GM23338 (cell line): ENCODE data around the gene ETFA. TPM values are rescaled to one million over a fixed set of nuclear protein-coding genes. Genes with fewer than 3 reads are reported as not detected.

ENCODE experiments used
- ATAC-seq: fragments of 200-7000 bp; cut with Tn5 transposase; 3 replicates; pipeline ENCODE4 v1.9.1; 2020
- DNase-seq: peaks from one replicate; pipeline ENCODE4 v3.0.0-alpha.2; 2015; ENCODE audit warnings: low spot score
- H2AFZ ChIP-seq: fragments of 200-600 bp; sonication (generic); 2 replicates; pipeline ENCODE4 v1.8.0; 2016; ENCODE audit warnings: antibody characterized with exemption, mild to moderate bottlenecking, moderate library complexity
- H3F3A ChIP-seq: fragments of 200-600 bp; sonication (generic); replicated peaks from 2 replicates; pipeline ENCODE4 v1.8.0; 2017; ENCODE audit warnings: antibody characterized with exemption, mixed run types, low read depth
- H3K27ac ChIP-seq: fragments of 200-600 bp; sonication (generic); 2 replicates; pipeline ENCODE4 v1.6.1; 2016; ENCODE audit warnings: low read depth
- H3K27me3 ChIP-seq: fragments of 200-600 bp; sonication (generic); 2 replicates; pipeline ENCODE4 v1.8.0; 2016; ENCODE audit warnings: mild to moderate bottlenecking, mixed run types, moderate library complexity; ENCODE audit not compliant: insufficient read depth
- H3K36me3 ChIP-seq: fragments of 200-600 bp; sonication (generic); 2 replicates; pipeline ENCODE4 v1.8.0; 2016; ENCODE audit warnings: mild to moderate bottlenecking; ENCODE audit not compliant: insufficient read depth
- H3K4me1 ChIP-seq: fragments of 200-600 bp; sonication (generic); 2 replicates; pipeline ENCODE4 v1.8.0; 2016; ENCODE audit warnings: mild to moderate bottlenecking, moderate library complexity; ENCODE audit not compliant: insufficient read depth
- H3K4me2 ChIP-seq: fragments of 200-600 bp; sonication (generic); 2 replicates; pipeline ENCODE4 v1.7.1; 2017; ENCODE audit warnings: mixed run types
- H3K4me3 ChIP-seq: fragments of 200-600 bp; sonication (generic); 2 replicates; pipeline ENCODE4 v1.6.1; 2016; ENCODE audit warnings: mixed run types
- H3K79me2 ChIP-seq: fragments of 200-600 bp; sonication (generic); replicated peaks from 2 replicates; pipeline ENCODE4 v1.8.0; 2017; ENCODE audit warnings: mild to moderate bottlenecking; ENCODE audit not compliant: insufficient read depth
- H3K9me2 ChIP-seq: fragments of 200-600 bp; sonication (generic); 2 replicates; pipeline ENCODE4 v1.8.0; 2017; ENCODE audit not compliant: insufficient read depth
- H4K20me1 ChIP-seq: fragments of 200-600 bp; sonication (generic); replicated peaks from 2 replicates; pipeline ENCODE4 v1.8.0; 2017; ENCODE audit warnings: mild to moderate bottlenecking; ENCODE audit not compliant: insufficient read depth
- H3K27ac Mint-ChIP-seq: 2 replicates; pipeline ENCODE4 v1.8.0; 2020; ENCODE audit warnings: inconsistent platforms, mild to moderate bottlenecking, moderate library complexity, mixed read lengths
- H3K27me3 Mint-ChIP-seq: 3 replicates; pipeline ENCODE4 v1.8.0; 2022; ENCODE audit warnings: low read depth, mild to moderate bottlenecking, moderate library complexity, mixed read lengths, inconsistent platforms; ENCODE audit not compliant: insufficient read depth, poor library complexity
- H3K36me3 Mint-ChIP-seq: 3 replicates; pipeline ENCODE4 v1.8.0; 2021; ENCODE audit warnings: low read depth, mild to moderate bottlenecking, inconsistent platforms, moderate library complexity, mixed read lengths
- H3K4me1 Mint-ChIP-seq: 3 replicates; pipeline ENCODE4 v1.8.0; 2020; ENCODE audit warnings: mild to moderate bottlenecking, inconsistent platforms, mixed read lengths
- H3K4me3 Mint-ChIP-seq: 3 replicates; pipeline ENCODE4 v1.8.0; 2021; ENCODE audit warnings: moderate library complexity, mild to moderate bottlenecking, inconsistent platforms, mixed read lengths
- H3K9me3 Mint-ChIP-seq: 3 replicates; pipeline ENCODE4 v1.8.0; 2020; ENCODE audit warnings: moderate library complexity, mild to moderate bottlenecking, inconsistent platforms, mixed read lengths
- CREB1 ChIP-seq: fragments of 250-450 bp; sonication (Bioruptor Pico); IDR thresholded peaks from 2 replicates; pipeline ENCODE4 v1.5.0; 2020; ENCODE audit warnings: low read depth, mild to moderate bottlenecking, moderate library complexity
- CTCF ChIP-seq, 2 experiments: fragments of 200-600 bp in 1 of 2; sonication (generic) in 1 of 2; conservative IDR thresholded peaks; 2 replicates each; pipeline versions ENCODE4 v1.5.1 to v1.6.1; 2016 to 2017; ENCODE audit warnings: antibody characterized with exemption in 2 of 2, low read depth in 2 of 2, mild to moderate bottlenecking in 2 of 2, moderate library complexity in 1 of 2
- EZH2 ChIP-seq: fragments of 200-600 bp; sonication (generic); IDR thresholded peaks from one replicate; pipeline ENCODE4 v1.8.0; 2017; ENCODE audit warnings: antibody characterized with exemption, mild to moderate bottlenecking, low read depth; ENCODE audit not compliant: unreplicated experiment
- EZH2phosphoT487 ChIP-seq: fragments of 200-600 bp; sonication (generic); IDR thresholded peaks from one replicate; pipeline ENCODE4 v1.8.1; 2018; ENCODE audit warnings: antibody characterized with exemption; ENCODE audit not compliant: unreplicated experiment
- JUNB ChIP-seq: IDR thresholded peaks from one replicate; pipeline ENCODE4 v1.6.1; 2016; ENCODE audit warnings: antibody characterized with exemption; ENCODE audit not compliant: unreplicated experiment
- NANOG ChIP-seq: IDR thresholded peaks from 2 replicates; pipeline ENCODE4 v1.6.1; 2016; ENCODE audit warnings: antibody characterized with exemption, borderline replicate concordance
- POLR2AphosphoS5 ChIP-seq: IDR thresholded peaks from 2 replicates; pipeline ENCODE4 v1.6.1; 2016; ENCODE audit warnings: antibody characterized with exemption, low read depth
- REST ChIP-seq: IDR thresholded peaks from one replicate; pipeline ENCODE4 v1.6.1; 2018; ENCODE audit warnings: antibody characterized with exemption; ENCODE audit not compliant: unreplicated experiment
- STAT1 ChIP-seq: IDR thresholded peaks from one replicate; pipeline ENCODE4 v1.6.1; 2016; ENCODE audit warnings: antibody characterized with exemption; ENCODE audit not compliant: unreplicated experiment
- ZNF114 ChIP-seq: fragments of 250-450 bp; sonication (Bioruptor Pico); IDR thresholded peaks from 2 replicates; pipeline ENCODE4 v1.5.0; 2020; ENCODE audit warnings: mild to moderate bottlenecking, moderate library complexity
- ZNF331 ChIP-seq: fragments of 250-450 bp; sonication (Bioruptor Pico); IDR thresholded peaks from 2 replicates; pipeline ENCODE4 v1.5.0; 2020; ENCODE audit warnings: low read depth, mild to moderate bottlenecking, moderate library complexity
- polyA plus RNA-seq: library from polyadenylated mRNA; unstranded; fragments of >200 nt; fragmentation: Nextera tagmentation; extraction: Ambion mirVana; gene quantifications from 2 replicates; pipeline ENCODE4 v1.2.1, GENCODE V29; 2016
- total RNA-seq: library from RNA; depleted of rRNA; stranded (reverse); fragments of >200 nt; shearing (Covaris generic); gene quantifications from 2 replicates; pipeline ENCODE4 v1.2.3, GENCODE V29; 2014
- TF ChIP-seq, protein P1 (sequence below): IDR thresholded peaks from 2 replicates; pipeline ENCODE4 v1.6.1; 2016; ENCODE audit warnings: antibody characterized with exemption
- TF ChIP-seq, protein P2 (sequence below): fragments of 250-450 bp; sonication (Bioruptor Pico); IDR thresholded peaks from 2 replicates; pipeline ENCODE4 v1.5.0; 2020; ENCODE audit warnings: mild to moderate bottlenecking, moderate library complexity

Gene ETFA
- total and polyA plus RNA-seq, 2 experiments from 2014 or later = 52.9 to 69.1 TPM

DNA sequence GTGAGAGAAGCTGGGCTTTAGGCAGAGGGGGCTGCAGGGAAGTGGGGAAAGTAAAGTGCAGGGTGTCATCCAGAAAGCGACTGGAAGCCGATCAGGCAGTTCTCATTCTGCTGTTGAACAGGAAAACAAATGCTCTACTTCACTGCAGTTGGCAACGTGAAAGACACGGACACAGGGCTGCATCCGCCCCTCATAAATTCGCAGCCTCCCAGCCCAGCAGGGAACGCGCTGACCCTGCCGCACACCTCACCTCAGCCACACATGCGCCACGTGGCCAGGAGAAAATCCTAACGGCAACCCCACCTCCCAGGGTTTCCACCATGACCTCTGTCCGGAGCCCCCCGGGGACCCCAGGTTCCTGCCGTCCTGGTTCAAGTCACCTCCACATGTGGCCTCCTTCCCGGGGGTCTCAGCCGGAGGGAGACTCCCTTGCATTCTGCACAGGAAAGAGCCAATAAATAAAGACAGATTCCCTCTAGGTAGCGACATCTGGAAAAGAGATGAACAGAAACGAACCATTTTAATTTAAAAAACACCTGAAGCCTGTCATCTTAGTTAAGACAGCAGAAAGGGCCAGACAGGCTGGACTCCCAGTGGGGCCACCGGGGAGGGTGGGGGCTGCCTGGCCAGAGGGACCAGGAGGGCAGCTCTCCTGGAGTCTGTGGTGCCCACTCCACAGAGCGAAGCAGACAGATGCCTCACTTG, 132.8 kb downstream of the ETFA start:
- no peak overlapping the region for H3K4me2 ChIP-seq

More for the DNA sequence above, 132.8 kb downstream of the ETFA start:
- H3K4me3 ChIP-seq = no peak overlapping the region
- H3K9me2 ChIP-seq = no peaks in the 10 kb centered on the region
- Mint-ChIP-seq H3K4me1 (peaks cover 4% of the 10 kb centered on the region; the same call in 1 of the 3 replicates), H3K27ac (peak overlapping the region; percentile 45; the same call in 1 of the 2 replicates), H3K9me3 (no peaks in the 10 kb centered on the region), H3K27me3 (peaks cover 11% of the 10 kb centered on the region), H3K36me3 (no peaks in the 10 kb centered on the region; the same call in 2 of the 3 replicates), H3K4me3 (no peak overlapping the region)
- no peak for ATAC-seq
- no peaks in the 10 kb centered on the region for H3K27me3 ChIP-seq
- H3F3A ChIP-seq = no peaks in the 10 kb centered on the region
- no peaks in the 10 kb centered on the region for H3K4me1 ChIP-seq
- no peaks in the 10 kb centered on the region for H3K36me3 ChIP-seq
- H2AFZ ChIP-seq = no peak overlapping the region
- no peak for DNase-seq
- TF ChIP-seq, protein P1, sequence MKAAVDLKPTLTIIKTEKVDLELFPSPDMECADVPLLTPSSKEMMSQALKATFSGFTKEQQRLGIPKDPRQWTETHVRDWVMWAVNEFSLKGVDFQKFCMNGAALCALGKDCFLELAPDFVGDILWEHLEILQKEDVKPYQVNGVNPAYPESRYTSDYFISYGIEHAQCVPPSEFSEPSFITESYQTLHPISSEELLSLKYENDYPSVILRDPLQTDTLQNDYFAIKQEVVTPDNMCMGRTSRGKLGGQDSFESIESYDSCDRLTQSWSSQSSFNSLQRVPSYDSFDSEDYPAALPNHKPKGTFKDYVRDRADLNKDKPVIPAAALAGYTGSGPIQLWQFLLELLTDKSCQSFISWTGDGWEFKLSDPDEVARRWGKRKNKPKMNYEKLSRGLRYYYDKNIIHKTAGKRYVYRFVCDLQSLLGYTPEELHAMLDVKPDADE = no peak
- TF ChIP-seq CREB1 = no peak
- no peak for TF ChIP-seq ZNF114 (CRISPR knock-in tag)
- no peak for TF ChIP-seq JUNB
- TF ChIP-seq CTCF (conservative IDR thresholded peaks at IDR 0.05; ENCODE audit: low read depth in 2 of 2) = no peak
- TF ChIP-seq ZNF331 (CRISPR knock-in tag) = no peak
- no peak for TF ChIP-seq EZH2
- TF ChIP-seq STAT1 = no peak
- no peak for TF ChIP-seq POLR2AphosphoS5
- no peak for TF ChIP-seq NANOG
- TF ChIP-seq, protein P2, sequence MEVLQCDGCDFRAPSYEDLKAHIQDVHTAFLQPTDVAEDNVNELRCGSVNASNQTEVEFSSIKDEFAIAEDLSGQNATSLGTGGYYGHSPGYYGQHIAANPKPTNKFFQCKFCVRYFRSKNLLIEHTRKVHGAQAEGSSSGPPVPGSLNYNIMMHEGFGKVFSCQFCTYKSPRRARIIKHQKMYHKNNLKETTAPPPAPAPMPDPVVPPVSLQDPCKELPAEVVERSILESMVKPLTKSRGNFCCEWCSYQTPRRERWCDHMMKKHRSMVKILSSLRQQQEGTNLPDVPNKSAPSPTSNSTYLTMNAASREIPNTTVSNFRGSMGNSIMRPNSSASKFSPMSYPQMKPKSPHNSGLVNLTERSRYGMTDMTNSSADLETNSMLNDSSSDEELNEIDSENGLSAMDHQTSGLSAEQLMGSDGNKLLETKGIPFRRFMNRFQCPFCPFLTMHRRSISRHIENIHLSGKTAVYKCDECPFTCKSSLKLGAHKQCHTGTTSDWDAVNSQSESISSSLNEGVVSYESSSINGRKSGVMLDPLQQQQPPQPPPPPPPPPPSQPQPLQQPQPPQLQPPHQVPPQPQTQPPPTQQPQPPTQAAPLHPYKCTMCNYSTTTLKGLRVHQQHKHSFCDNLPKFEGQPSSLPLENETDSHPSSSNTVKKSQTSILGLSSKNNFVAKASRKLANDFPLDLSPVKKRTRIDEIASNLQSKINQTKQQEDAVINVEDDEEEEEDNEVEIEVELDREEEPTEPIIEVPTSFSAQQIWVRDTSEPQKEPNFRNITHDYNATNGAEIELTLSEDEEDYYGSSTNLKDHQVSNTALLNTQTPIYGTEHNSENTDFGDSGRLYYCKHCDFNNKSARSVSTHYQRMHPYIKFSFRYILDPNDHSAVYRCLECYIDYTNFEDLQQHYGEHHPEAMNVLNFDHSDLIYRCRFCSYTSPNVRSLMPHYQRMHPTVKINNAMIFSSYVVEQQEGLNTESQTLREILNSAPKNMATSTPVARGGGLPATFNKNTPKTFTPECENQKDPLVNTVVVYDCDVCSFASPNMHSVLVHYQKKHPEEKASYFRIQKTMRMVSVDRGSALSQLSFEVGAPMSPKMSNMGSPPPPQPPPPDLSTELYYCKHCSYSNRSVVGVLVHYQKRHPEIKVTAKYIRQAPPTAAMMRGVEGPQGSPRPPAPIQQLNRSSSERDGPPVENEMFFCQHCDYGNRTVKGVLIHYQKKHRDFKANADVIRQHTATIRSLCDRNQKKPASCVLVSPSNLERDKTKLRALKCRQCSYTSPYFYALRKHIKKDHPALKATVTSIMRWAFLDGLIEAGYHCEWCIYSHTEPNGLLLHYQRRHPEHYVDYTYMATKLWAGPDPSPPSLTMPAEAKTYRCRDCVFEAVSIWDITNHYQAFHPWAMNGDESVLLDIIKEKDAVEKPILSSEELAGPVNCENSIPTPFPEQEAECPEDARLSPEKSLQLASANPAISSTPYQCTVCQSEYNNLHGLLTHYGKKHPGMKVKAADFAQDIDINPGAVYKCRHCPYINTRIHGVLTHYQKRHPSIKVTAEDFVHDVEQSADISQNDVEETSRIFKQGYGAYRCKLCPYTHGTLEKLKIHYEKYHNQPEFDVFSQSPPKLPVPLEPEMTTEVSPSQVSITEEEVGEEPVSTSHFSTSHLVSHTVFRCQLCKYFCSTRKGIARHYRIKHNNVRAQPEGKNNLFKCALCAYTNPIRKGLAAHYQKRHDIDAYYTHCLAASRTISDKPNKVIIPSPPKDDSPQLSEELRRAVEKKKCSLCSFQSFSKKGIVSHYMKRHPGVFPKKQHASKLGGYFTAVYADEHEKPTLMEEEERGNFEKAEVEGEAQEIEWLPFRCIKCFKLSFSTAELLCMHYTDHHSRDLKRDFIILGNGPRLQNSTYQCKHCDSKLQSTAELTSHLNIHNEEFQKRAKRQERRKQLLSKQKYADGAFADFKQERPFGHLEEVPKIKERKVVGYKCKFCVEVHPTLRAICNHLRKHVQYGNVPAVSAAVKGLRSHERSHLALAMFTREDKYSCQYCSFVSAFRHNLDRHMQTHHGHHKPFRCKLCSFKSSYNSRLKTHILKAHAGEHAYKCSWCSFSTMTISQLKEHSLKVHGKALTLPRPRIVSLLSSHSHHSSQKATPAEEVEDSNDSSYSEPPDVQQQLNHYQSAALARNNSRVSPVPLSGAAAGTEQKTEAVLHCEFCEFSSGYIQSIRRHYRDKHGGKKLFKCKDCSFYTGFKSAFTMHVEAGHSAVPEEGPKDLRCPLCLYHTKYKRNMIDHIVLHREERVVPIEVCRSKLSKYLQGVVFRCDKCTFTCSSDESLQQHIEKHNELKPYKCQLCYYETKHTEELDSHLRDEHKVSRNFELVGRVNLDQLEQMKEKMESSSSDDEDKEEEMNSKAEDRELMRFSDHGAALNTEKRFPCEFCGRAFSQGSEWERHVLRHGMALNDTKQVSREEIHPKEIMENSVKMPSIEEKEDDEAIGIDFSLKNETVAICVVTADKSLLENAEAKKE (CRISPR knock-in tag) = no peak
- no peak for TF ChIP-seq EZH2phosphoT487
- TF ChIP-seq REST = no peak
- no peaks in the 10 kb centered on the region for H3K79me2 ChIP-seq
- H4K20me1 ChIP-seq = no peaks in the 10 kb centered on the region
- H3K27ac ChIP-seq = no peak overlapping the region
